ENCODE data around the gene LBHD2. TPM values are rescaled to one million over a fixed set of nuclear protein-coding genes. Genes with fewer than 3 reads are reported as not detected.
"Not testable (repeated sequence)": the region's sequence is repeated elsewhere in the genome, so short reads cannot be mapped to it uniquely, and the experiment has no call there.

Gene LBHD2
- total RNA-seq (not detected), polyA plus RNA-seq (ENCODE audit: insufficient read length in 6 of 6) (not detected)
- long read RNA-seq, donor 1: 0 reads
- long read RNA-seq, donor 2: 0 reads
- long read RNA-seq, donor 3: 0 reads
- long read RNA-seq, donor 4: 0 reads
- long read RNA-seq, donor 5: 0 reads
- long read RNA-seq, donor 6: 0 reads
- long read RNA-seq, donor 7: 0 reads
- long read RNA-seq, donor 8: 0 reads
- long read RNA-seq, donor 9: 0 reads
- long read RNA-seq, donor 10, partial matches to known transcripts: 0 of 1 reads
- long read RNA-seq, donor 10, other reads (novel, unspliced or antisense): 0 of 1 reads
- long read RNA-seq, donor 11: 0 reads
- long read RNA-seq, donor 12: 0 reads

DNA sequence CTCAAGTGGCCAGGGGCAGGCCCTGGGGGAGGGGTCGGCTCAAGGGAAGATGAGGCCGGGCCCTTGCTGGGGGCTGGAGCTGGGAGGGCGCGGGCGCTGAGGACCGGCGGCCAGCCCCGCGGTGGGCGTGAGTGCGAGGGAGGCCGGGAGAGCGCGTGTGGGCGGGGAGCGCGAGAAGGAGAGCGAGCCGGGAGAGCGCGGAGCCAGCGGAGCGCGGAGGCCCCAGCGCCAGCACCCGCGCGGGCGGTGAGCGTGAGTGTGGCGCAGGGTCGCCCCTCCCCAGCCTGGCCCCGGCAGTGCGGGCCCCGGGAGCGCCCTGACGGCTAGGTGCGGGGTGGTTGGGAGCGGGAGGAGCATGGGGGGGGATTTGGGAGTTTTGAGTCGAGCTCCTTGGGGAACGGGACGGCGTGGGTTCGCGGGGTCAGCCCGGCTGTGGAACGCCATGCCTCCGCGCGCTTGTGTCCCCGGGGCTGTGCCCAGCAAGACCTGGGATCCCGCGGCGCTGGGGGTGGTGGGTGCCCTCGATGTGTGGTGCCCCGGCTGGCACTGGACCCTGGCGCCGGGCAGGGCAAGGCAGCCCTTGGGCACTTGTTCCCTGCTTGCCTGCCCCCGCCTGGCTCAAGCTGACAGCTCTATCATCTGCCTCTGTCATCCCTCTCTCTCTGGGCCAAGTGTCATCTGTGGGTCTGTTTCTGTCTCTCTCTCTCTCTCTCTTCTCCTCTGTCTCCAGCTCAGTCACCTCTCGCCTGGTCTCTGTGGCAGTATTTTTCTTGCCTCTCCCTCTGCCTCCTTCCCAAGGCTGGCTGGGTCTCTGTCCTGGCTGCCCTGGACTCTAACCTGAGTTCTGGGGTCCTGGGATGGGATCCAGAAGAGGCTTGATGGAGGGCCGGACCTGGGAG is at the start of gene LBHD2:
Gene LBHD2, plus strand, starts transcription at position 190 of the 899 bp plus-strand sequence. CDS start 1,803 bp downstream, outside the sequence.
- TF ChIP-seq, protein P1, sequence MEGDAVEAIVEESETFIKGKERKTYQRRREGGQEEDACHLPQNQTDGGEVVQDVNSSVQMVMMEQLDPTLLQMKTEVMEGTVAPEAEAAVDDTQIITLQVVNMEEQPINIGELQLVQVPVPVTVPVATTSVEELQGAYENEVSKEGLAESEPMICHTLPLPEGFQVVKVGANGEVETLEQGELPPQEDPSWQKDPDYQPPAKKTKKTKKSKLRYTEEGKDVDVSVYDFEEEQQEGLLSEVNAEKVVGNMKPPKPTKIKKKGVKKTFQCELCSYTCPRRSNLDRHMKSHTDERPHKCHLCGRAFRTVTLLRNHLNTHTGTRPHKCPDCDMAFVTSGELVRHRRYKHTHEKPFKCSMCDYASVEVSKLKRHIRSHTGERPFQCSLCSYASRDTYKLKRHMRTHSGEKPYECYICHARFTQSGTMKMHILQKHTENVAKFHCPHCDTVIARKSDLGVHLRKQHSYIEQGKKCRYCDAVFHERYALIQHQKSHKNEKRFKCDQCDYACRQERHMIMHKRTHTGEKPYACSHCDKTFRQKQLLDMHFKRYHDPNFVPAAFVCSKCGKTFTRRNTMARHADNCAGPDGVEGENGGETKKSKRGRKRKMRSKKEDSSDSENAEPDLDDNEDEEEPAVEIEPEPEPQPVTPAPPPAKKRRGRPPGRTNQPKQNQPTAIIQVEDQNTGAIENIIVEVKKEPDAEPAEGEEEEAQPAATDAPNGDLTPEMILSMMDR (IDR thresholded peaks at IDR 0.05): no peak
- DNase-seq (peak in 1 of 4 donors; percentile 79), ATAC-seq (peak; percentile 53)
- H3K4me1 ChIP-seq: no peaks in the 10 kb centered on the region
- no peak within 1 kb of the TSS for H3K27ac ChIP-seq
- no peaks in the 10 kb centered on the region for H3K36me3 ChIP-seq
- no peaks in the 10 kb centered on the region for H3K9me3 ChIP-seq
- H3K27me3 ChIP-seq: peaks cover 18 to 62% of the 10 kb centered on the region in 2 donors
- intact Hi-C loops (cut with DNase I): loop anchor here in 1 of 2 donors (5.0 kb wide), 1 partner anchor 208 kb away; no protein-coding TSS in a partner anchor
- no peak within 1 kb of the TSS for H3K4me3 ChIP-seq

GRCh38 chr14:103041464-103041863 is 42.5 kb upstream of the LBHD2 start:
- no peak overlapping the region for H3K4me3 ChIP-seq
- no peak overlapping the region for H3K27ac ChIP-seq
- intact Hi-C loops (cut with DNase I): no loop called here
- TF ChIP-seq, protein P1 (IDR thresholded peaks at IDR 0.05): no peak
- H3K36me3 ChIP-seq: peaks cover 0 to 6% of the 10 kb centered on the region in 2 donors
- no peaks in the 10 kb centered on the region for H3K9me3 ChIP-seq
- no peak for ATAC-seq
- H3K4me1 ChIP-seq: peaks cover 6 to 28% of the 10 kb centered on the region in 2 donors
- no peak for DNase-seq
- H3K27me3 ChIP-seq: no peaks in the 10 kb centered on the region

DNA sequence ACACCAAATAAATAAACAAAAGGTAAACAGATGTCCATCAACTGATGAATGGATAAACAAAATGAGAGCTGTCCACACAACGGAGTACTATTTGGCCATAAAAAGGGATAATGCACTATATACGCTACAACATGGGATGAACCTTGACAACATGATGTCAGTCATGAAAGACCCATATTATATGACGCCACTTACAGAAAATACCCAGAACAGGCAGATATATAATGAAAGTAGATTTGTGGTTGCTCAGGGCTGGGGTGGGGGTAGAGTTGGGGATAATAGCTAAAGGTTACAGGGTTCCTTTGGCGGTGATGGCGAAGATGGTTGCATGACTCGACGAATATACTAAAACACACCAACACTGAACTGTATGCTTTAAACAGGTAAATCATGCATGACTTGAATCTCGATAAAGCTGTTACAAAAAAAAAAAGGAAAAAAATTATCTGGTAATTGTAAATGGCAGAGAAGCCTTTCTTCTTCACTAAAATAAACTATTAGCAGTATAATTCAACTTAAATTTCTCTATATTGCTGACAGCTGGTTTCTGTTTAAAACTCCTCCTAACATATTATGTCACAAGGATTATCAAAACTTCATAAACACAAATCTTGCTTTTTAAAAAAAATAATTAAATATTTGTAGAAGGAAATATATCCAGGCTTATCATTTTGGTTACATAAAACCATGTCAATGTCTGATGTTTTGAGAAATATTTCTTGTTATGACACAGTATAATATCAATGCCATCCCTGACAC is 40.6 kb upstream of the LBHD2 start:
- Histone ChIP-seq H3K9me3 (no peaks in the 10 kb centered on the region), H3K36me3 (peaks cover 0 to 6% of the 10 kb centered on the region in 2 donors), H3K27me3 (no peaks in the 10 kb centered on the region), H3K4me3 (no peak overlapping the region), H3K4me1 (peaks cover 6 to 33% of the 10 kb centered on the region in 2 donors), H3K27ac (no peak overlapping the region)
- ATAC-seq (no peak), DNase-seq (peak in 1 of 4 donors; percentile 42)
- intact Hi-C loops (cut with DNase I): no loop called here
- TF ChIP-seq, protein P1 (IDR thresholded peaks at IDR 0.05): no peak

DNA sequence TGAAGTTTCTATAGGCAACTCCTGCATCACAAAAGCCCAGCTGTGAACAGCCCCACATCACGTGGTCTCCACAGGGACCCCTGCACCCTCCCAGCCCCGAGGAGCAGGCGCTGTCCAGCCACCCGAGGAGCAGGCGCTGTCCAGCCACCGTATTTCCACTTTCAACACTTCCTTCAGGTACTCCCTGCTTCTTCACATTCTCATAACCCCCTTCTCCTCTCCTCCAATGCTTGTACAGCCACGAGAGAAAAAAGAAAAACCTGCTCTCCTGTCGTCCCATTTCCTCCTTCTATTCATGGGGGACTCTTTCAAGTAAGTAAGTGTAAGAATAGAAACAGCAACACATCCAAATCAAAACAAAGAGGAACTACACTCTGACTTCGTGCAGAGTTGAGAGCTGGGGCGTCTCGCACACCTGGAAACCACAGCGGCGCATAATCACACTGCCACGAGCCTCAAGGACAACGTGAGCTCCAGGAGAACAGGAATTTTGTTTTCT is 38.6 kb upstream of the LBHD2 start:
- TF ChIP-seq, protein P1 (IDR thresholded peaks at IDR 0.05): no peak
- intact Hi-C loops (cut with DNase I): no loop called here
- DNase-seq (peak in 1 of 4 donors; percentile 27), ATAC-seq (peak; percentile 71)
- Histone ChIP-seq H3K4me1 (peaks cover 6 to 33% of the 10 kb centered on the region in 2 donors), H3K36me3 (peaks cover 0 to 6% of the 10 kb centered on the region in 2 donors), H3K9me3 (no peaks in the 10 kb centered on the region), H3K27me3 (no peaks in the 10 kb centered on the region), H3K4me3 (no peak overlapping the region), H3K27ac (no peak overlapping the region)

GRCh38 chr14:103047453-103047852 is 36.6 kb upstream of the LBHD2 start:
- H3K27me3 ChIP-seq; H3K4me3 ChIP-seq; DNase-seq; H3K9me3 ChIP-seq; H3K36me3 ChIP-seq; ATAC-seq; H3K27ac ChIP-seq; intact Hi-C loops (cut with DNase I): not testable (repeated sequence)
- H3K4me1 ChIP-seq: peaks cover 6 to 42% of the 10 kb centered on the region in 2 donors
